GM12892 (cell line): ENCODE data around the gene FAM210A.

ENCODE experiments used
- POLR2A ChIP-seq: IDR thresholded peaks from 2 replicates; pipeline ENCODE4 v1.6.1; 2011; ENCODE audit warnings: low read depth, low read length, control low read depth
- POLR2AphosphoS5 ChIP-seq: IDR thresholded peaks from 2 replicates; pipeline ENCODE4 v1.6.1; 2011; ENCODE audit warnings: low read depth, low read length, control low read depth

DNA sequence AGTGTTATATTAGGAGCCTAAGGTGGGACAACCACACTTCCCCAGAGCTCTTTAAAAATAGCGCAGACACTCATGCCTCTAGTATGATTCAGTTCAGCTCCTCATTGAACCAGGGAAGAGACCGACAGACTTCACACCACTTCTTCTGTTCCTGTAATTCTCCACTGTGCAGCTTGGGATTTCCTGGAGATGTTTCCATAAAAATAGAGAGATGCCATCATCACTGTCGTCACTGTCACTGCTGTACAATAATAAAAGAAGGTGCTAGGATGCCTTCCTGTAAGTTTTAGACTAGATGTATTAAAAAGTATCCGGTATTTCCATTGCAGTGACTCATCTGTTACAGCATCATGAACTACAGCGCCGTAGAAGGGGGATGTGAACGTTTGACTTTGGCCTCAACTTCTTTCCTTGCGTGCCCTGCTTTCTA lies 110.9 kb downstream of the FAM210A start:
- no peak for TF ChIP-seq POLR2A
- TF ChIP-seq POLR2AphosphoS5, result no peak
